Dermis blood vessel endothelial cell (primary cell): ENCODE results near the gene EXOSC5. TPM values are rescaled to one million over a fixed set of nuclear protein-coding genes. Genes with fewer than 3 reads are reported as not detected.
A peak's percentile ranks its signal among the peaks of the same experiment; 100 is the strongest.
"Not testable (repeated sequence)": the region's sequence is repeated elsewhere in the genome, so short reads cannot be mapped to it uniquely, and the experiment has no call there.

Source experiments
- DNase-seq: peaks from one replicate; pipeline ENCODE4 v3.0.0; 2010
- total RNA-seq: library from RNA; depleted of rRNA; stranded (reverse); fragments of >200 nt; gene quantifications from 2 replicates; pipeline ENCODE4 v1.2.3, GENCODE V29; 2014

Gene EXOSC5
- 8.8 and 11.9 TPM in 2 replicates for total RNA-seq

DNA sequence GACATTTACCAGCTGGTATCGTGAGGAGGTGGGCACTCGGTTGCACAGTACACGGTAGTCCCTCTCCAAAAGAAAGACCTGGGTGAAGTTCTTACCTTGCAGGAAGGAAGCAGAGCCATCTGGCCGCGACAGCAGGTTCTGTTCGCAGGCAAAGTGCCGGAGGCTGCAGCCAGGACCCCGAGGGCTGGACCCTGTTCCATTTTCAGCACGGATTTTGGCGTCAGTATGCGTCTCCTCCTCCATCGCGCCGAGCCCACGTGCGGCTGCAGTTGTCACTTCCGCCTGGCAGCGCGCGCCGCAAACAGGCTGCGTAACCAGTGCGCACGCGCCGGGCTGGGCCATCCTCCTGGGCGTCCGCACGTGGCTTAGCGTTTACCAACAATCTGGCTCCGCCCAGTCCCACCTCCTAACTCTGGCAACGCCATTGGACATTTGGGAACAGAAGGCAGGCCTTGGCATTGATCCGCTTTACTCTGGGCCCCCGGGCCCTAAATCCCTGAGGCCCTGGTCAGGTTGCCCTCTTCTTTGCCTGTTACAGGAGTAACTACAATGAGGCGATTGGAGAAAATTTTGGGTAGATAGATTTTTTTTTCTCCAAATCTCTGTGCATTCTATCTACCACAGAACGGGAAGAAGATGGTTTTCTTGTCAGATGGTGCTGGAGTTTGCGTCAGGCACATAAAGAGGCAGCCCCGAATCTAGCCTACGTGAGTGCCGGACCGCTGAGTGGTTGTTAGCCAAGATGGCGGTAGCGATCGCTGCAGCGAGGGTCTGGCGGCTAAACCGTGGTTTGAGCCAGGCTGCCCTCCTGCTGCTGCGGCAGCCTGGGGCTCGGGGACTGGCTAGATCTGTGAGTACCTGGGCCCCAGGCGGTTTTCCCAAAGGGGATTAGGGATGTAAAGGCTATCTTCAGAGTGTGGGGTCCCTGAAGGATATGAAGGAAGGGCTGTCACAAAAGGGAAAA is at the start of gene EXOSC5, which contains the start of gene BCKDHA:
EXOSC5 (minus strand) TSS at position 274 of the 964 bp plus-strand sequence; CDS start at position 243, 31 bp downstream.
BCKDHA (plus strand) TSS at position 733 of the 964 bp plus-strand sequence; CDS start at position 743, 10 bp downstream.
- peak; percentile 100 for DNase-seq

DNA sequence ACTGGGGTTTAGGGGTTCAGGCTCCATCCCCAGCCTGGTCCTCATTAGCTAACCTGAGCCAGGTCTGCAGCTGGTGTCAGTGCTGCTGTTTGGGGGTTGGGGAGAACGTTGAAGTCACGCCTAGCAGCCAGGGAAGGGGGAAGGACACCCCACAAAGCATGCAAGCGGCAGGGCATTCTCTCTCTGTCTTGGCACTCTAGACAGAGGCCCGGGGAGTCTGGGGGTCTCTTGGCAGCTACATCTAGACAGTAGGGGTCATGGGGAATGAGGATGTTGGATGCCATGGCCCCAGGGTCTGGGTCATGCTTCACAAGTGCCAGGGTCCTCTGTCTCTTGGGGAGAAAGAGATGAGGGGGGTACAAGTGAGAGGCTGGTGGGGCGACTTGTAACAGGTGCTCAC is 48.4 kb upstream of the EXOSC5 start:
- no peak for DNase-seq

DNA sequence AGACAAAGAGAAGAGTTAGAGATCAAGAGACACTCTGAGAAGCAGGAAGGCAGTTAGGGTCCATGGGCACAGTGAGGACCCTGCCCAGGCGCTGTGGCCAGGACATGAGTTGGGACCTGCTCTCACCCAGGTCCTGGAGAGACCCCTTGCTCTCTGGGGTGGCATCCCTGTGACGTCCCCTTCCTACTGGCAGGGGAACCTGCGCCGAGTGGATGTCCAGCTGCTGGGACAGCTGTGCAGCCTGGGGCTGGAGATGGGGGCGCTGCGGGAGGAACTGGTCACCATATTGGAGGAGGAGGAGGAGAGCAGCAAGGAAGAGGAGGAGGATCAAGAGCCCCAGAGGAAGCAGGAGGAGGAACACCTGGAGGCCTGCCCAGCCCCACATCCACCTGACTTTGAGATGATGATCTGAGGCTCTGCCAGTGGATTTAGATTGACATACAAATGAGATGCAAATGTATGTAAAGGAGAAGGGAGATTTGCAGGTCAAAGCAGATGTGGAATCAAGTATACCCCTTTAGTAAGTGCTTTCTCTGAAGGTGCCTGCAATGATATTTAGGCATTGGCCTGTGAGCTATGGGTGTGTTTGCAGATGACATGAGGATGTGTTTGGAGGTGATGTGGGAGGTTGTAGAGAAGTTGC is 46.8 kb upstream of the EXOSC5 start:
- no peak for DNase-seq

DNA sequence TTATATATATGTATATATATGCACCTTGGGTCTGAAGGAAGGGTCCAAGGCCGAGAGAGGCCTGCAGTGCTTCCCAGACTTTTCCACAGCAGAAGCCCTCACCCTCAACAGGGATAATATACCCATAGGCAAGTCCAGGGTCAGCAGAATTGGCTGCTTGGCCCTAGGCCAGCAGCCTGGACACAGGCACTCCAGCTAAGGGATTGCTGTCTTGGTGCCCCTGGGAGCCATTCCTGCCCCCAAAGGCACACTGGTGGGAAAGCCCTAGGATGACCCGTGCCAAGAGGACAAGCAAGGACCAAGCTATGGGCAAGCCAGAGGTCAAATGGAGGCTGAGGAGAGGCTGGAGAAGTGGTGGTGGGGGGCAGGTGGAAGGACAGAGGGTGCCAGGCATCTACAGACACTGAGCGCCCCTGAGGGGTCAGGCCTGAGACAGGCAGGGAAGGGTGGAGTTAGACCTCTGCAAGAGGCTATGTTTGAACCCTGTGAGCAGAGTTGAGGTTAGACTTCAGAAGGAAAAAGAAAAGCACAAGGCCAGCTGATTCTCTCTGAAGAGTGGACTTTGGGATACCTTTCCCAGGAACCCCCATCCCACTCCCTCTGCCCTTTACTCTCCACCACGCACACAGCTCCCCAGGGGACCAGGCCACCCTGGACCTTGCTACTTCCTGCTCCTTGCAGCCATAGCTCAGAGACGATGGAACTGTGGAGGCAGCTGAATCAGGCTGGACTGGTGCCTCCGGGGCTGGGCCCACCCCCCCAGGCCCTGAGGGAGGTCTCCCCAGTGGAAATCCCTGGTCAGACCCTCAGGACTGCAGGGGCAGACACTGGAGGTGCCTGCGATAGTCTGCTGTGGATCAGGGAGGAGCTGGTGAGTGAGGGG is 45.6 kb upstream of the EXOSC5 start, which contains the start of gene ERICH4:
ERICH4 (plus strand) TSS at position 684 of the 883 bp plus-strand sequence; CDS start at position 698, 14 bp downstream.
- DNase-seq: no peak

DNA sequence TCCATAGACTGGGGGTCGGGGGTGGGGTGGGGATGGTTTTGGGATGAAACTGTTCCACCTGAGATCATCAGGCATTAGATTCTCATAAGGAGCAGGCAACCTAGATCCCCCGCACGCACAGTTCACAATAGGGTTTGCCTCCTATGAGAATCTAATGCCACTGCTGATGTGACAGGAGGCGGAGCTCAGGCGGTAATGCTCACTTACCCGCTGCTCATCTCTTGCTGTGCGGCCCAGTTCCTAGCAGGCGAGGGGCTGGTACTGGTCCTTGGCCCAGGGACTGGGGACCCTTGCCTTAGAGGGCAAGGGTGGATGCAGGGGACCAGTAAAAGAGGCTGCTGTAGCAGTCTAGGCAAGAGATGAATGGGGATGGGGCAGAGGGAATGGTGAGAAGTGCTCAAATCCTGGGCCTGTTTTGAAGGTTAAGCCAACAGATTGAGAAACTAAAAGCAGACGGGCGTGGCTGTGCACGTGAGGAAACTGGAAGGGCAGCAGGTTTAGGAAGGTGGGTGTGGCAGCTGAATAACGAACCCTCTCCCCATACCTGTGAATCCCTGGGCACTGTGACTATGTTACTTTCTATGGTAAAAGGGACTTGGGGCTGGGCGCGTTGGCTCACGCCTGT is 44.3 kb upstream of the EXOSC5 start:
- DNase-seq: no peak

DNA sequence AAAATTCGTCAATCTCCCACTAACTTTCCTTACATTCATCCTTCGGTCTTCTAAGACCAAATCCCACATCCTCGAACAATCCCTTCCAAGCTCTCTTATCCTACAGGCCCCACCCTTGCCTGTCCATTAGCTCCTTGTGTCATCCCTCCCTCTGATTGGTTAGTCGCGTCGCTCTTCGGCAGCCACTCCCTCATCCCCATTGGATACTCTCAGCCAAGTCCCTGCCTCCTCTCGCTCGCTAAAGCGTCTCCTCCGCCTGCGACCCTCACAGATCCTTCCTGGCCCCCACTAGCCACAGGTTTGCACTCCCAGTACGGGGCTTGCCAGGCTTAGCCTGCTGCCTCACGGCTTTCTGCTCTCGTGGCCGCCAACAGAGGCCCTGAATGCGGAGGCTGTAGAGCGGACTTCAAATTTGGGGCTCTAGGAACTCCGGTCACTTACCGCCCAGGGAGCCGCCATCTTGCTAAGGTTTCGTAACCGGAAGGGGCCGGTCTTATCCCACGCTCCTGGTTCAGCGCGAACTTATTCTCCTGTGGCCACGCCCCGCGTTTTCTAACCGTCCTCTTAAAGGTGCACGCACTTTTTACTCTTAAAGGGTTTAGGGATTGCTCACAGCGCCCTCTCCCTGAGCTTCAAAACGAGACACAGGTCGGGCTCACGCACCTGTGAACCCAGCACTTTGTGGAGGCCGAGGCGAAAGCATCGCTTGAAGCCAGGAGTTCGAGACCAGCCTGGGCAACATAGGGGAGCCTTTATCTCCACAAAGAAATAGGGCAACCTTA is 42.5 kb upstream of the EXOSC5 start, which contains the start of gene DMAC2:
DMAC2 (minus strand) TSS at position 472 of the 782 bp plus-strand sequence; CDS start at position 459, 13 bp downstream.
- peak; percentile 98 for DNase-seq

DNA sequence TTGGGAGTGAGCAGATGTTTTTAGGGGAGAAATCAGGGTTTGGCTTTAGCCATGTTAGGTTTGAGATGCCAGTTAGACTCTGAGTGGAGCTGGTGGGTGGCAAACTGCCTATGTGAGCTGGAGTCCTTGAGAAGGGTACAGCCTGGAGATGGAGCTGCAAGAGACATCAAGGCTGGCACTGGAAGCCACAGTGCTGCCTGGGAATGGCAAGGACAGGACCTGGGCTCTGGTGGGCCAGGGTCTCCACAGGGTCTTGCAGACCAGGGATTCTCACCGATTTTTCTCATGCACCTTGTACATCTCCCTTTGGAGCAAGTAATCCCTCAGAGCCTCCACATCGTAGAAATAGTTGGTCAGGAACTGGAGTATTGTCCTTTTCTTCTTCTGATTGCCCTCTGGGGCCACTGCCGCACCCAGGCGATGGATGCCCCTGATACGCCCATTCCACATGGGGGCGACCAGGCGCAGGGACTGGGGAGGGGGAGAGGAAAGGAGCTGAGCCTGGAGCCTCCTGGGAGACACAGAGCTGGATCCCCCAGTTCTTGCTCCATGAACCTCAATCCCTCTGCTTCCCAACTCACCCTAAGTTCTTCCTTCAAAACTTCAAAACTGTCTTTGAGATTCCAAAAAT is 40.9 kb upstream of the EXOSC5 start:
- no peak for DNase-seq

DNA sequence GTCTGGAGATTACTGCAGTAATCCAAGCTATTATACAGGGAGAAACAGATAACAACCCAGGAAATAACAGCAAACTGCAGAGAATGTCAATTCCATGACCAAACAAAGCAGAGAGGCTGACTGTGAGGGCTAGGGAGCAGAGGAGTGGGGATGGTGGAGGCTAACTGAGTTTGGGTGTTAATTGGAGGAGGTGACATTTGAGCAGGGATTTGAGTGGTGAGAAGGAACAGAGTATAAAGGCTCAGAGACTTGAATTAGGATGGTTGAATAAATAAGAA is 39.5 kb upstream of the EXOSC5 start:
- DNase-seq: no peak

DNA sequence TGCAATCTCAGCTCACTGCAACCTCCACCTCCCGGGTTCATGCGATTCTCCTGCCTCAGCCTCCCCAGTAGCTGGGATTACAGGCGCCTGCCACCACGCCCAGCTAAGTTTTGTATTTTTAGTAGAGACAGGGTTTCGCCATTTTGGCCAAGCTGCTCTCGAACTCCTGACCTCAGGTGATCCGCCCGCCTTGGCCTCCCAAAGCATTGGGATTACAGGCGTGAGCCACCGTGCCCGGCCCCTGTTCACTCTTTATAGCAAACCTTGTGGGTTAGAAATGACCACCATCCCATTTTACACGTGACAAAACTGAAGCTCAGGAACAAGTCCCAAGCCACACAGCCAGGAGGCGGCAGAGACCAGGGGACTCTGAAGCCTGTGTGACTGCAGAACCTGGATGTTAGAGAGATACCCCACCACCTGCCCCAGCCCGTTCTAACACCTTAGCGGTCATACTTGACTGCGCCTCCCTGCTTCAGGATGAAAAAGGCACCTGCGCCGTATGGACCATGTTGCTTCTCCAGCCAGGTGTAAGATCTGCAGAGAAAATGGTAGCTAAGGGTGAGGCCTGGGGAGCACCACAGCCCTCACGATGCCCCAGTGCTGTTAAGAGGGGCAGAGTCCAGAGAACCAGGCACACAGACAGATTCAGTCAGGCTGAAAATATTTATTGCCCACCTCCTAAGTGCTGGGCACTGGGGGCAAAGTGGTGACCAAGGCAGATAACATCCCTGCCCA is 38.9 kb upstream of the EXOSC5 start:
- DNase-seq: no peak

DNA sequence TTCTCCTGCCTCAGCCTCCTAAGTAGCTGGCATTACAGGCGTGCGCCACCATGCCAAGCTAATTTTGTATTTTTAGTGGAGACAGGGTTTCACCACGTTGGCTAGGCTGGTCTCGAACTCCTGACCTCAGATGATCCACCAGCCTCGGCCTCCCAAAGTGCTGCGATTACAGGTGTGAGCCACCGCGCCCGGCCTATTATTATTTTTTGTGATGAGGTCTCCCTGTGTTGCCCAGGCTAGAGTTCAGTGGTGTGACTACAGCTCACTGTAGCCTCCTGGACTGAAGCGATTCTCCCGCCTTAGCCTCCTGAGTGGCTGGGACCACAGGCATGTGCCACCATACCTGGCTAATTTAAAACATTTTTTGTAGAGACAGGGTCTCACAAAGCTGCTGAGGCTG is 38.2 kb upstream of the EXOSC5 start:
- DNase-seq: not testable (repeated sequence)

DNA sequence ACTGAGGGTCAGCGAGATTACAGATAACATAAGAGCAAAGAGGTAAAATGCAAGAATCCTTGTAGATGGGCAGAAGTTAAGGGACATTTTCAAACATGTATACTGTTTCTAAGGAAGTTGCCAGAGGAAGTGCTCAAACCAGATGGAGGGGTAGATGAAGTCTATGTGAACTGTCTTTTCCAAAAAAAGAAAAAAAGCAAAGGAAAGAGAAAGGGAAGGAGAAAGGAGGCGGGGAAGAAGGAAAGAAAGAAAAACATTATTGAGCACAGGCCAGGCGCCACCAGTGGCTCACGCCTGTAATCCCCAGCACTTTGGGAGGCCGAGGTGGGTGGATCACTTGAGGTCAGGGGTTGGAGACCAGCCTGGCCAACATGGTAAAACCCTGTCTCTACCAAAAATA is 37.3 kb upstream of the EXOSC5 start:
- no peak for DNase-seq

DNA sequence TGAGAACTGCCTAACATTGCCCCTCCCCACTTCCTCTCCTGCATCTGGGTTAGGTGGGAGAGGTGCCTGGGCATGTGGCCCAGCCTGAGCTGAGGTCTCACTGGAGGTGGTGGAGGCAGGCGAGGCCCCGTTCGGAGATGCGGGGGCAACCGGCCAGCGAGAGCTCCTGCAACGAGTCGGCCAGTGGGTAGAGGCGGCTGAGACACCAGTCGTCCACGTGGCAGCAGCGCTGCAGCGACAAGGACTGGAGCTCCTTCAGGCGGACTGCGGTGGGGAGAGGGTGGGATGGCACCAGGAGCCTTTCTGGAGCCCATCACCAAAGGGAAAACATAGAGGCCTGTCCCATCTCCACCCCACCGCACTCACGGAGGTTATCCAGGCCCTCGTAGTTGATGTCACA is 36.0 kb upstream of the EXOSC5 start:
- no peak for DNase-seq

DNA sequence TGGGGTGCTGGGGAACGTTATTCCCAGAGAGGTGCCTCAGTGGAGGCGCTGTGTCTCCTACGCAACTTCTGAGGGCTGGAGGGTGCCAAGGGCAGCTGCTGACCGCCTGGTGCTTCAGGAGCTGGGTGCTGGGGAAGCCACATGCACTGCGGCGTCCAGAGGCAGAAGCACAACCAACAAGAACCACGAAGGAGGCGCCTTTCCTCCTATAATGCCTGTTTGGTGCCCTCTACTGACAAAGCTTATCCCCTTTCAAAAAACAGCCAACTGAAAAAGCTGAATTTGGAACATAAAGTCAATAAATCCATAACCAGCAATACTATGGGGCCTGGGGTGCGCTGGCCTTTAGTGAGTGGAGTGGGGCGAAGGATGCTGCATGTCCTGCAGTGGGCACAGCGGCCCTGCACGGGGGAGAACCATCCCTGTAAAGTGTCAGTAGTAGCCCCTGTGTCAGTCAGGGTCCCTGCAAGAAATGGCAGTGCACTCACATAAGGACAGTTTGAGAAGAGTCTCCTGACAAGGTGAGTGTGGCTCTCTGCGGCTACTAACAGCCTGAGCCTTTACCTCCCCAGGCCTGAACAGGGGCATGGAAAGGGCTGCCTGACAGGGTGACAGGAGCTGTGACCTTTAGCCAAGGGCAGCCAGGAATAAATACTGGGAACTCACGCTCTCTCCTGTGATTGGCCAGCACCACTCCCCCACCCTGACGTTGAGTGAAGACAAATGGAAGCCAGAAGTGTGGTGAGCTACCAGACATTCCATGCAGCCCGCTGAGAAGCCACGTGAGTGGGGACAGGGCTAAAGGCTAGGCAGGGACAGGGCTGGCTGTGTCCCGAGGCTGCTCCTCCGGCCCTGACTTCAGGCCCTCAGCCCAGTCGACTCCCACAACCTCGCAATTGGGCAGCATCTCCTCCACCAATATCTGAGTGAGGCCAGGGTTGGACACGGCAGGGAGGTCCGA is 34.5 kb upstream of the EXOSC5 start:
- DNase-seq: peak; percentile 72

DNA sequence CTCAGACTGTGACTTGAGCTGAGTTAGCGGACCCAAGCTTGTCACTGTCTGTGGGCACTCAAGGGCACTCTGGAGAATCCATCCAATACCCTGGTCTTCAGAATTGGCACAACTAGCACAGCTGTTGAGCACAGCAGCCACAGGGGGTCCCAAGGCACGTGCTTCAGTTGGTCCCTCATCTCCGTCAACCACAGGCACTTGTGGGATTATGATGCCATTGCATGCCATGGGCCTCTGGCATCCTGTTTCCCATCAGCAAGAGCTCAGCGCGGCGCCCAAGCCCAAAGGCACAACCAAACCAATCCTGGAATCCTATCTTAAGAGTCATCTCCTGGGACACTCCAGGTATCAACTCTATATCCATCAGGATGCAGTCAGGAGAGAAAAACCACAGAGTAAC is 33.8 kb upstream of the EXOSC5 start:
- DNase-seq: no peak

DNA sequence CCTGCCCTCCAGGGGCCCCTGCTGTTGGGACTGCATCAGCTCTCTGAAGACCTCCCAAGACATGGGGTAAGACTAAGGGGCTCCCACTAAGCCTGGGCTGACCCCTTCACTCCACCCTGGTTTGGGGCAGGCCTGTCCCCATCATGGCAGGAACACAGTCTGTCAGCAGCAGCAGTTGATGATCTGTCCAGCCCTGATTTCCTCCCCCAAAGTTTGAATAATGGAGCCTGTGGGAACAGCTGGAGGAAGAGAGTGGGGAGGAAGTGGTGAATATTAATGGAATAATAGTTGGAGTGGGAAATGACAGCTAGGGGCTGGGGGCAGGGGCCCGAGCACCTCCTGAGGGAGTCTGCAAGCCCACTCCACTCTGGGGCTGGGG is 31.3 kb upstream of the EXOSC5 start:
- DNase-seq: no peak

DNA sequence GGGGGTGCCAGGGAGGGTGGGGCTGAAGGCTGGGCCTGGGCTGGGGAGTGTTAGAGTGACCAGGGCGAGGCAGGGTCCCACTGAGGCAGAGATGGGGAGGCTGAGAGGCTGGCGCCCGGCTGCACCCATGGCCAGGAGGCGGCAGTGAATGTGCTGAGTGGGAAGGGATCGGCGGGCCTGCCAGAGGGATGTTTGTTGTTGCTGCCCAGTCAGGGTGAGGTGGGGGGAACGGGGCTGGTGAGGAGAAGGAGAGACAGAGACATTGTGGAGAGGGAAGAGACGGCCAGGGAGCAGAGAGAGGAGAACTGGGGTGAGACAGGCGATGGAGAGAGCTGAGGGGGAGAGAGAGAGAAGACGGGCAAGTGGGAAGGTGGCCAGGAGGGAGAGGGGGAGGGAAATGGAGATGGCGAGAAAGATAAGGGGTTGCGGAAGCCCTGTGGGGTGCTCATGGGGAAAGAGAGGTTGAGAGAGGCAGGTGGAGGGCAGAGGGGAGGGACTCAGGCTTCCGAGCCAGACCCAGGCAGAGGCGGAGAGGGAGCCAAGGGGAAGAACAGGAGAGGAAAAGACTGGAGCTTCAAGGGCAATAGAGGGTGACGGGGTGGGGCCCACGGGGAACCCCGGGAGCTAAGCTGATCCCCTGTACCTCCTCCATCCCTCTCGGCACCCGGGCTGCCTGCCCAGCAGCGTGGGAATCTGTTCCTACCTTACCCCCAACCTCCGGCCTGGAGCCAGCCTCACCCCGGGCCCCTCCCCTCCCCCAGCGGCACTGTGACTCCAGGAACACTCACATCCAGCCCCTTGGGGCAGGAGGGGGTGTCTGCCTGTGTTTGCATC is 30.7 kb upstream of the EXOSC5 start:
- DNase-seq: peak; percentile 44

DNA sequence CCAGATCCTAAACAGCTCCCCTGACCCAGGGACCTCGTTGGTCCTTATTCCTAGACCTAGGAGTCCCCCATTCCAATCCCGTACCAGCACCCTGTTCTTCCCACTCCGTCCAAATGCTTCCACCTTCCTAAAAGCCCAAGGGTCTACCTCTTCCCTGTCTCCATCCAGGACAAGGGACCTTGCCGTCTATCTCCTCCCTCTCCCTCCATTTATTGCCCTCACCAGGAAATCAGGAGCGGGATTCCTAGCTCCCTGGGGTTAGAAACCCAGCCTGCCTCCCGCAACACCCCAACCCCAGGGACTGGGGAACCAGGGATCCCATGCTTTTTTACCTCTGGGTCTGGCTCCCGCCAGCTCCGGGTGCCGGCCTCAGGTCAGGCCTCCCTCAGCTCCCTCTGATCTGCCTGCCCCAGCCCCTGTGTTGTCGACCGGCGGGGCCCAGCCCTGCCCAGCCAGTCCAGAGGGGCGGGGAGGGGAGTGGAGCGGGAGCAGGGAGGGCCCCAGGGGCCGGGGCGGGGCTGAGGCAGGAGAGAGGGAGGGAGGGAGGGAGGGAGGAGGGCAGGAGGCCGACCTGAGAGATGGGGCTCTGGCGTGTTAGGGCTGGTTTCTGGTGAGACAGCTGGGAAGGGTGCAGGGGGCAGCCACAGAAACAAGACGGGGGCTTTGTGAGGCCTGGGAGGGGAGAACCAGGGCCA is 29.9 kb upstream of the EXOSC5 start, which contains the start of gene B3GNT8:
B3GNT8 (minus strand) TSS at position 423 of the 695 bp plus-strand sequence. CDS start 596 bp downstream, outside the sequence.
- DNase-seq: peak; percentile 58
